ENCODE measurements around the gene NEK6.
A peak's percentile ranks its signal among the peaks of the same experiment; 100 is the strongest.

Gene NEK6

DNA sequence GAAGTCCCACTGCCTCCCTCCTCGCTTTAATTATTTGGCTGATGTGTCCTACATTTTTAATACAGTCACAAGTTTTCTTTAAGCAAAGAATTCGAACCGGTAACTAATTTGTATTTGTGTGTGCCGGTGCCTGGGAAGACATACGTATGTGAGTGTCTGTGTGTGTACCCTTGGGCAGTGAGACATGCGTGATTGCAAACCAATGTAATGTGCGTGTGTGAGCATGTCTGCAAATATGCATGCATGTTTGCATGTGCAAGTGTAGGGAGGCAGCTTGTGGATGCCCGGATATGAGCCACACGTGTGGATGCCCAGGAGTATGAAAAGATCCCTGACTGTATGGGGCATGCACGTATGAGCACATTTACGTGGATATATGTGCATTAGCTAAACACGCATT lies 44.4 kb upstream of the NEK6 start:
- peak overlapping the region; percentile 74; the same call in 1 of the 2 replicates for H3K4me2 ChIP-seq (ENCODE audit: low read length)
- no peak for TF ChIP-seq EZH2phosphoT487 (IDR thresholded peaks at IDR 0.05; ENCODE audit: borderline replicate concordance, low read length)
- TF ChIP-seq, protein P1, sequence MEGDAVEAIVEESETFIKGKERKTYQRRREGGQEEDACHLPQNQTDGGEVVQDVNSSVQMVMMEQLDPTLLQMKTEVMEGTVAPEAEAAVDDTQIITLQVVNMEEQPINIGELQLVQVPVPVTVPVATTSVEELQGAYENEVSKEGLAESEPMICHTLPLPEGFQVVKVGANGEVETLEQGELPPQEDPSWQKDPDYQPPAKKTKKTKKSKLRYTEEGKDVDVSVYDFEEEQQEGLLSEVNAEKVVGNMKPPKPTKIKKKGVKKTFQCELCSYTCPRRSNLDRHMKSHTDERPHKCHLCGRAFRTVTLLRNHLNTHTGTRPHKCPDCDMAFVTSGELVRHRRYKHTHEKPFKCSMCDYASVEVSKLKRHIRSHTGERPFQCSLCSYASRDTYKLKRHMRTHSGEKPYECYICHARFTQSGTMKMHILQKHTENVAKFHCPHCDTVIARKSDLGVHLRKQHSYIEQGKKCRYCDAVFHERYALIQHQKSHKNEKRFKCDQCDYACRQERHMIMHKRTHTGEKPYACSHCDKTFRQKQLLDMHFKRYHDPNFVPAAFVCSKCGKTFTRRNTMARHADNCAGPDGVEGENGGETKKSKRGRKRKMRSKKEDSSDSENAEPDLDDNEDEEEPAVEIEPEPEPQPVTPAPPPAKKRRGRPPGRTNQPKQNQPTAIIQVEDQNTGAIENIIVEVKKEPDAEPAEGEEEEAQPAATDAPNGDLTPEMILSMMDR (IDR thresholded peaks at IDR 0.05; ENCODE audit: low read depth, low read length, poor library complexity, severe bottlenecking), result no peak
- H3K4me3 ChIP-seq (ENCODE audit: low read length), result no peak overlapping the region
- H3K9me2 ChIP-seq (replicated peaks; ENCODE audit: control insufficient read depth, low read length), result no peaks in the 10 kb centered on the region
- no peaks in the 10 kb centered on the region for H3K9me3 ChIP-seq (ENCODE audit: control insufficient read depth, insufficient read depth, low read length)
- H3K79me2 ChIP-seq (ENCODE audit: control insufficient read depth, low read length), result no peaks in the 10 kb centered on the region
- peaks cover 93% of the 10 kb centered on the region for H3K4me1 ChIP-seq (ENCODE audit: control insufficient read depth, low read length)
- no peaks in the 10 kb centered on the region for H3K27me3 ChIP-seq (ENCODE audit: control insufficient read depth, low read length)
- no peak overlapping the region for H3K27ac ChIP-seq (ENCODE audit: low read depth, low read length)
- no peaks in the 10 kb centered on the region for H4K20me1 ChIP-seq (ENCODE audit: control insufficient read depth, insufficient read depth, low read depth, low read length)
- peaks cover 24% of the 10 kb centered on the region for H3F3A ChIP-seq (ENCODE audit: control insufficient read depth, insufficient read depth)
- H3K36me3 ChIP-seq (ENCODE audit: control insufficient read depth, low read length), result no peaks in the 10 kb centered on the region

DNA sequence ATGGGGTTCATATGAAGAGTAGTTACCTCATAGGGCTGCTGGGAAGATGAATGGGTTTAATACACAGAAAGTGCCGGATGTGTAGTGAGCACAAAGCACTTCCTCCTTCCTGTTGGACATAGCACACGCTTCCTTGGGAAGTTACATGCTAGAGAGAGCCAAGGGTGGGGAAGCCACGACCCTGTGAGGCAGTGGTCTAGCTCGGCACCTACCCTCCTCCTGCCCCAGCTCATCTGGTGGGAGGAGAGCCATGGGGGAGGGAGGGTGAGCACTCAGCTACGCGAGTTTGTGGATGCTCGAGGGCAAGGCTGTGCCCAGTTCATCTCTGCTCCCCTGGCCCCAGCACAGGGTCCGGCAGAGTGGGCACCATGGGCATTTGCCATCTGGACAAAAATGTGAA lies 43.6 kb upstream of the NEK6 start:
- Histone ChIP-seq H3K27ac (ENCODE audit: low read depth, low read length) (0 out of 2 replicates have a peak overlapping the region, but pooled peaks have one; percentile 9), H3K36me3 (ENCODE audit: control insufficient read depth, low read length) (no peaks in the 10 kb centered on the region), H3K79me2 (ENCODE audit: control insufficient read depth, low read length) (no peaks in the 10 kb centered on the region), H3K4me3 (ENCODE audit: low read length) (peak overlapping the region; percentile 56), H3K4me2 (ENCODE audit: low read length) (peak overlapping the region; percentile 74), H3K9me2 (replicated peaks; ENCODE audit: control insufficient read depth, low read length) (no peaks in the 10 kb centered on the region), H4K20me1 (ENCODE audit: control insufficient read depth, insufficient read depth, low read depth, low read length) (no peaks in the 10 kb centered on the region), H3F3A (ENCODE audit: control insufficient read depth, insufficient read depth) (peaks cover 28% of the 10 kb centered on the region), H3K9me3 (ENCODE audit: control insufficient read depth, insufficient read depth, low read length) (no peaks in the 10 kb centered on the region), H3K4me1 (ENCODE audit: control insufficient read depth, low read length) (peaks cover 93% of the 10 kb centered on the region), H3K27me3 (ENCODE audit: control insufficient read depth, low read length) (no peaks in the 10 kb centered on the region)
- TF ChIP-seq, protein P1 (IDR thresholded peaks at IDR 0.05; ENCODE audit: low read depth, low read length, poor library complexity, severe bottlenecking), result no peak
- no peak for TF ChIP-seq EZH2phosphoT487 (IDR thresholded peaks at IDR 0.05; ENCODE audit: borderline replicate concordance, low read length)

DNA sequence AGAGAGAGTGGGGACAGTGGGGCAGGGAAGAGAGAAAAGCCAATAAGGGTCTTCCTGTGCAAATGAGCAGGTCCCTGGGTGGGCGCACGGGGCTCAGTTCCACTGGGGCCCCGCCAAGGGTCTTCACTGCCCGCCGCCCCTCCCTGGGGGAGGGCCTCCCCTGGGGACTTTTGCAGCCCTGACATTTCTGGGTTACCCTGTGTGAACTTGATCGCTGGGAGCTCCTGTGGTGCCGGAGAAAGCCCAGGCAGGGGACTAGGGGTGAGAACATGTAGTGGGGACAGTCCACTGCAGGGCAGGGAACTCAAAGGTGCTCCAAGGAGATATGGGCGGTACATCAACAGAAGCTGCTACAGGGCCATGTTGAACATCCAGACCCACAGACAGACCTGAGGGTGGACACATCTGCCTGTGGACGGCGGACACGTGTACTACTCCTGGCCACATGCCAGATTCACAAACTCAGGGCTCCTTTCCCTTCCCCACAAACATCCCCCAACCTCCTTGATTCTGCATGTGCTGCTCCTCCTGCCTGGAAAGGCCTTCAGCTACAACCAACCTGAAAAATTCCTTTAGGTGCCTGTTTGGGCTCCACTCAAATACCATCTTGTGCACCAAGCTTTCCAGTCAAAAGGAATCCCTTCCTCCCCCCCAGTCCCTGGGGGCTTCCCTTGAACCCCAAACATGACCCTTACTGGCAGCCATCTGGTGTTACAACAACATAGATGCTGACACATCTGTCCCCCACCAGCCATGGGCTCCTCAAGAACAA lies 43.0 kb upstream of the NEK6 start:
- H3K27me3 ChIP-seq (ENCODE audit: control insufficient read depth, low read length), result no peaks in the 10 kb centered on the region
- H3K4me3 ChIP-seq (ENCODE audit: low read length), result peak overlapping the region; percentile 56
- H3K9me3 ChIP-seq (ENCODE audit: control insufficient read depth, insufficient read depth, low read length), result no peaks in the 10 kb centered on the region
- H3K4me2 ChIP-seq (ENCODE audit: low read length), result peak overlapping the region; percentile 74
- no peaks in the 10 kb centered on the region for H3K79me2 ChIP-seq (ENCODE audit: control insufficient read depth, low read length)
- H4K20me1 ChIP-seq (ENCODE audit: control insufficient read depth, insufficient read depth, low read depth, low read length), result no peaks in the 10 kb centered on the region
- H3K27ac ChIP-seq (ENCODE audit: low read depth, low read length), result 0 out of 2 replicates have a peak overlapping the region, but pooled peaks have one; percentile 9
- TF ChIP-seq EZH2phosphoT487 (IDR thresholded peaks at IDR 0.05; ENCODE audit: borderline replicate concordance, low read length), result no peak
- TF ChIP-seq, protein P1 (IDR thresholded peaks at IDR 0.05; ENCODE audit: low read depth, low read length, poor library complexity, severe bottlenecking), result no peak
- H3F3A ChIP-seq (ENCODE audit: control insufficient read depth, insufficient read depth), result peaks cover 33% of the 10 kb centered on the region
- H3K36me3 ChIP-seq (ENCODE audit: control insufficient read depth, low read length), result no peaks in the 10 kb centered on the region
- no peaks in the 10 kb centered on the region for H3K9me2 ChIP-seq (replicated peaks; ENCODE audit: control insufficient read depth, low read length)
- H3K4me1 ChIP-seq (ENCODE audit: control insufficient read depth, low read length), result peaks cover 90% of the 10 kb centered on the region
